GM23338 (cell line): ENCODE data around the gene ADPRH. TPM values are rescaled to one million over a fixed set of nuclear protein-coding genes. Genes with fewer than 3 reads are reported as not detected.

Source experiments
- ATAC-seq: fragments of 200-7000 bp; cut with Tn5 transposase; 3 replicates; pipeline ENCODE4 v1.9.1; 2020
- DNase-seq: peaks from one replicate; pipeline ENCODE4 v3.0.0-alpha.2; 2015; ENCODE audit warnings: low spot score
- H2AFZ ChIP-seq: fragments of 200-600 bp; sonication (generic); 2 replicates; pipeline ENCODE4 v1.8.0; 2016; ENCODE audit warnings: antibody characterized with exemption, mild to moderate bottlenecking, moderate library complexity
- H3F3A ChIP-seq: fragments of 200-600 bp; sonication (generic); replicated peaks from 2 replicates; pipeline ENCODE4 v1.8.0; 2017; ENCODE audit warnings: antibody characterized with exemption, mixed run types, low read depth
- H3K27ac ChIP-seq: fragments of 200-600 bp; sonication (generic); 2 replicates; pipeline ENCODE4 v1.6.1; 2016; ENCODE audit warnings: low read depth
- H3K27me3 ChIP-seq: fragments of 200-600 bp; sonication (generic); 2 replicates; pipeline ENCODE4 v1.8.0; 2016; ENCODE audit warnings: mild to moderate bottlenecking, mixed run types, moderate library complexity; ENCODE audit not compliant: insufficient read depth
- H3K36me3 ChIP-seq: fragments of 200-600 bp; sonication (generic); 2 replicates; pipeline ENCODE4 v1.8.0; 2016; ENCODE audit warnings: mild to moderate bottlenecking; ENCODE audit not compliant: insufficient read depth
- H3K4me1 ChIP-seq: fragments of 200-600 bp; sonication (generic); 2 replicates; pipeline ENCODE4 v1.8.0; 2016; ENCODE audit warnings: mild to moderate bottlenecking, moderate library complexity; ENCODE audit not compliant: insufficient read depth
- H3K4me2 ChIP-seq: fragments of 200-600 bp; sonication (generic); 2 replicates; pipeline ENCODE4 v1.7.1; 2017; ENCODE audit warnings: mixed run types
- H3K4me3 ChIP-seq: fragments of 200-600 bp; sonication (generic); 2 replicates; pipeline ENCODE4 v1.6.1; 2016; ENCODE audit warnings: mixed run types
- H3K79me2 ChIP-seq: fragments of 200-600 bp; sonication (generic); replicated peaks from 2 replicates; pipeline ENCODE4 v1.8.0; 2017; ENCODE audit warnings: mild to moderate bottlenecking; ENCODE audit not compliant: insufficient read depth
- H3K9me2 ChIP-seq: fragments of 200-600 bp; sonication (generic); 2 replicates; pipeline ENCODE4 v1.8.0; 2017; ENCODE audit not compliant: insufficient read depth
- H4K20me1 ChIP-seq: fragments of 200-600 bp; sonication (generic); replicated peaks from 2 replicates; pipeline ENCODE4 v1.8.0; 2017; ENCODE audit warnings: mild to moderate bottlenecking; ENCODE audit not compliant: insufficient read depth
- H3K27ac Mint-ChIP-seq: 2 replicates; pipeline ENCODE4 v1.8.0; 2020; ENCODE audit warnings: inconsistent platforms, mild to moderate bottlenecking, moderate library complexity, mixed read lengths
- H3K27me3 Mint-ChIP-seq: 3 replicates; pipeline ENCODE4 v1.8.0; 2022; ENCODE audit warnings: low read depth, mild to moderate bottlenecking, moderate library complexity, mixed read lengths, inconsistent platforms; ENCODE audit not compliant: insufficient read depth, poor library complexity
- H3K36me3 Mint-ChIP-seq: 3 replicates; pipeline ENCODE4 v1.8.0; 2021; ENCODE audit warnings: low read depth, mild to moderate bottlenecking, inconsistent platforms, moderate library complexity, mixed read lengths
- H3K4me1 Mint-ChIP-seq: 3 replicates; pipeline ENCODE4 v1.8.0; 2020; ENCODE audit warnings: mild to moderate bottlenecking, inconsistent platforms, mixed read lengths
- H3K4me3 Mint-ChIP-seq: 3 replicates; pipeline ENCODE4 v1.8.0; 2021; ENCODE audit warnings: moderate library complexity, mild to moderate bottlenecking, inconsistent platforms, mixed read lengths
- H3K9me3 Mint-ChIP-seq: 3 replicates; pipeline ENCODE4 v1.8.0; 2020; ENCODE audit warnings: moderate library complexity, mild to moderate bottlenecking, inconsistent platforms, mixed read lengths
- CREB1 ChIP-seq: fragments of 250-450 bp; sonication (Bioruptor Pico); IDR thresholded peaks from 2 replicates; pipeline ENCODE4 v1.5.0; 2020; ENCODE audit warnings: low read depth, mild to moderate bottlenecking, moderate library complexity
- EZH2phosphoT487 ChIP-seq: fragments of 200-600 bp; sonication (generic); IDR thresholded peaks from one replicate; pipeline ENCODE4 v1.8.1; 2018; ENCODE audit warnings: antibody characterized with exemption; ENCODE audit not compliant: unreplicated experiment
- JUNB ChIP-seq: IDR thresholded peaks from one replicate; pipeline ENCODE4 v1.6.1; 2016; ENCODE audit warnings: antibody characterized with exemption; ENCODE audit not compliant: unreplicated experiment
- POLR2AphosphoS5 ChIP-seq: IDR thresholded peaks from 2 replicates; pipeline ENCODE4 v1.6.1; 2016; ENCODE audit warnings: antibody characterized with exemption, low read depth
- STAT1 ChIP-seq: IDR thresholded peaks from one replicate; pipeline ENCODE4 v1.6.1; 2016; ENCODE audit warnings: antibody characterized with exemption; ENCODE audit not compliant: unreplicated experiment
- ZNF114 ChIP-seq: fragments of 250-450 bp; sonication (Bioruptor Pico); IDR thresholded peaks from 2 replicates; pipeline ENCODE4 v1.5.0; 2020; ENCODE audit warnings: mild to moderate bottlenecking, moderate library complexity
- ZNF331 ChIP-seq: fragments of 250-450 bp; sonication (Bioruptor Pico); IDR thresholded peaks from 2 replicates; pipeline ENCODE4 v1.5.0; 2020; ENCODE audit warnings: low read depth, mild to moderate bottlenecking, moderate library complexity
- polyA plus RNA-seq: library from polyadenylated mRNA; unstranded; fragments of >200 nt; fragmentation: Nextera tagmentation; extraction: Ambion mirVana; gene quantifications from 2 replicates; pipeline ENCODE4 v1.2.1, GENCODE V29; 2016
- total RNA-seq: library from RNA; depleted of rRNA; stranded (reverse); fragments of >200 nt; shearing (Covaris generic); gene quantifications from 2 replicates; pipeline ENCODE4 v1.2.3, GENCODE V29; 2014
- TF ChIP-seq, protein P1 (sequence below): IDR thresholded peaks from one replicate; pipeline ENCODE4 v1.6.1; 2018; ENCODE audit warnings: antibody characterized with exemption; ENCODE audit not compliant: unreplicated experiment
- TF ChIP-seq, protein P2 (sequence below): fragments of 250-450 bp; sonication (Bioruptor Pico); IDR thresholded peaks from 2 replicates; pipeline ENCODE4 v1.5.0; 2020; ENCODE audit warnings: mild to moderate bottlenecking, moderate library complexity
- TF ChIP-seq, protein P3 (sequence below), 2 experiments: fragments of 200-600 bp in 1 of 2; sonication (generic) in 1 of 2; conservative IDR thresholded peaks; 2 replicates each; pipeline versions ENCODE4 v1.5.1 to v1.6.1; 2016 to 2017; ENCODE audit warnings: antibody characterized with exemption in 2 of 2, low read depth in 2 of 2, mild to moderate bottlenecking in 2 of 2, moderate library complexity in 1 of 2
- TF ChIP-seq, protein P4 (sequence below): IDR thresholded peaks from 2 replicates; pipeline ENCODE4 v1.6.1; 2016; ENCODE audit warnings: antibody characterized with exemption

The ADPRH gene
- total and polyA plus RNA-seq, 2 experiments from 2014 or later, result 1.2 to 3.4 TPM

- TF ChIP-seq, protein P1, sequence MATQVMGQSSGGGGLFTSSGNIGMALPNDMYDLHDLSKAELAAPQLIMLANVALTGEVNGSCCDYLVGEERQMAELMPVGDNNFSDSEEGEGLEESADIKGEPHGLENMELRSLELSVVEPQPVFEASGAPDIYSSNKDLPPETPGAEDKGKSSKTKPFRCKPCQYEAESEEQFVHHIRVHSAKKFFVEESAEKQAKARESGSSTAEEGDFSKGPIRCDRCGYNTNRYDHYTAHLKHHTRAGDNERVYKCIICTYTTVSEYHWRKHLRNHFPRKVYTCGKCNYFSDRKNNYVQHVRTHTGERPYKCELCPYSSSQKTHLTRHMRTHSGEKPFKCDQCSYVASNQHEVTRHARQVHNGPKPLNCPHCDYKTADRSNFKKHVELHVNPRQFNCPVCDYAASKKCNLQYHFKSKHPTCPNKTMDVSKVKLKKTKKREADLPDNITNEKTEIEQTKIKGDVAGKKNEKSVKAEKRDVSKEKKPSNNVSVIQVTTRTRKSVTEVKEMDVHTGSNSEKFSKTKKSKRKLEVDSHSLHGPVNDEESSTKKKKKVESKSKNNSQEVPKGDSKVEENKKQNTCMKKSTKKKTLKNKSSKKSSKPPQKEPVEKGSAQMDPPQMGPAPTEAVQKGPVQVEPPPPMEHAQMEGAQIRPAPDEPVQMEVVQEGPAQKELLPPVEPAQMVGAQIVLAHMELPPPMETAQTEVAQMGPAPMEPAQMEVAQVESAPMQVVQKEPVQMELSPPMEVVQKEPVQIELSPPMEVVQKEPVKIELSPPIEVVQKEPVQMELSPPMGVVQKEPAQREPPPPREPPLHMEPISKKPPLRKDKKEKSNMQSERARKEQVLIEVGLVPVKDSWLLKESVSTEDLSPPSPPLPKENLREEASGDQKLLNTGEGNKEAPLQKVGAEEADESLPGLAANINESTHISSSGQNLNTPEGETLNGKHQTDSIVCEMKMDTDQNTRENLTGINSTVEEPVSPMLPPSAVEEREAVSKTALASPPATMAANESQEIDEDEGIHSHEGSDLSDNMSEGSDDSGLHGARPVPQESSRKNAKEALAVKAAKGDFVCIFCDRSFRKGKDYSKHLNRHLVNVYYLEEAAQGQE, result no peak
- no peak for TF ChIP-seq POLR2AphosphoS5
- TF ChIP-seq STAT1, result no peak
These were observed 23.4 kb downstream of the ADPRH start (continued) for GRCh38 chr3:119602676-119603075.

DNA sequence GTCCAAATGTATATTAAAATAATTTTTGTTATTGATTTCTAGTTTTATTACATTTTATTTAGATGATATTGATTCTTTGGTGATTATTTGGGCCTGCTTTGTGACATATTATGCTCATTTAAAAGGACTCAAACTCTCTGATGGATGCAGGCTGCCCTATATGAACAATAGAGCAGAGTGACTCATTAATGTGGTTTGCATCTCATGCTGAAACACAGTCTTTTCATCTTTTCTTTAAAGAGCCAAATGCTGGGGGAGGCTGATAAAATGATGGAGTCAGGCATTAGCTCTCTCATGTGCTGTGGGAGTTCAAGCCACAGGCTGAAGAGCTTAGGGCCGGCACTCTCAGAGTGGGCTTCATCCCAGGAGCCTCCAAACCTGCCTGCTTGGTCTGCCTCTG is 25.6 kb downstream of the ADPRH start:
- DNase-seq (no peak), ATAC-seq (no peak)
- H3K36me3 ChIP-seq, result no peaks in the 10 kb centered on the region
- H3K27me3 ChIP-seq, result no peaks in the 10 kb centered on the region
- H3K27ac ChIP-seq, result no peak overlapping the region
- no peaks in the 10 kb centered on the region for H3K27me3 Mint-ChIP-seq
- no peak overlapping the region for H3K4me3 ChIP-seq
- H3K4me1 Mint-ChIP-seq, result peaks cover 14% of the 10 kb centered on the region
- H4K20me1 ChIP-seq, result no peaks in the 10 kb centered on the region
- no peak overlapping the region for H3K4me3 Mint-ChIP-seq
- H3K36me3 Mint-ChIP-seq, result no peaks in the 10 kb centered on the region
- H3K4me2 ChIP-seq, result no peak overlapping the region
- 0 out of 2 replicates have a peak overlapping the region, but pooled peaks have one; percentile 23 for H2AFZ ChIP-seq
- H3K9me3 Mint-ChIP-seq, result no peaks in the 10 kb centered on the region
- H3K27ac Mint-ChIP-seq, result no peak overlapping the region
- H3F3A ChIP-seq, result no peaks in the 10 kb centered on the region
- H3K9me2 ChIP-seq, result 0 out of 2 replicates have a peak, but pooled peaks cover 3% of the 10 kb centered on the region
- H3K79me2 ChIP-seq, result no peaks in the 10 kb centered on the region
- H3K4me1 ChIP-seq, result peaks cover 3% of the 10 kb centered on the region; the same call in 1 of the 2 replicates
- TF ChIP-seq CREB1 (CRISPR knock-in tag) (no peak), POLR2AphosphoS5 (no peak), EZH2phosphoT487 (no peak), JUNB (no peak), ZNF331 (no peak), ZNF114 (no peak)
- TF ChIP-seq, protein P2, sequence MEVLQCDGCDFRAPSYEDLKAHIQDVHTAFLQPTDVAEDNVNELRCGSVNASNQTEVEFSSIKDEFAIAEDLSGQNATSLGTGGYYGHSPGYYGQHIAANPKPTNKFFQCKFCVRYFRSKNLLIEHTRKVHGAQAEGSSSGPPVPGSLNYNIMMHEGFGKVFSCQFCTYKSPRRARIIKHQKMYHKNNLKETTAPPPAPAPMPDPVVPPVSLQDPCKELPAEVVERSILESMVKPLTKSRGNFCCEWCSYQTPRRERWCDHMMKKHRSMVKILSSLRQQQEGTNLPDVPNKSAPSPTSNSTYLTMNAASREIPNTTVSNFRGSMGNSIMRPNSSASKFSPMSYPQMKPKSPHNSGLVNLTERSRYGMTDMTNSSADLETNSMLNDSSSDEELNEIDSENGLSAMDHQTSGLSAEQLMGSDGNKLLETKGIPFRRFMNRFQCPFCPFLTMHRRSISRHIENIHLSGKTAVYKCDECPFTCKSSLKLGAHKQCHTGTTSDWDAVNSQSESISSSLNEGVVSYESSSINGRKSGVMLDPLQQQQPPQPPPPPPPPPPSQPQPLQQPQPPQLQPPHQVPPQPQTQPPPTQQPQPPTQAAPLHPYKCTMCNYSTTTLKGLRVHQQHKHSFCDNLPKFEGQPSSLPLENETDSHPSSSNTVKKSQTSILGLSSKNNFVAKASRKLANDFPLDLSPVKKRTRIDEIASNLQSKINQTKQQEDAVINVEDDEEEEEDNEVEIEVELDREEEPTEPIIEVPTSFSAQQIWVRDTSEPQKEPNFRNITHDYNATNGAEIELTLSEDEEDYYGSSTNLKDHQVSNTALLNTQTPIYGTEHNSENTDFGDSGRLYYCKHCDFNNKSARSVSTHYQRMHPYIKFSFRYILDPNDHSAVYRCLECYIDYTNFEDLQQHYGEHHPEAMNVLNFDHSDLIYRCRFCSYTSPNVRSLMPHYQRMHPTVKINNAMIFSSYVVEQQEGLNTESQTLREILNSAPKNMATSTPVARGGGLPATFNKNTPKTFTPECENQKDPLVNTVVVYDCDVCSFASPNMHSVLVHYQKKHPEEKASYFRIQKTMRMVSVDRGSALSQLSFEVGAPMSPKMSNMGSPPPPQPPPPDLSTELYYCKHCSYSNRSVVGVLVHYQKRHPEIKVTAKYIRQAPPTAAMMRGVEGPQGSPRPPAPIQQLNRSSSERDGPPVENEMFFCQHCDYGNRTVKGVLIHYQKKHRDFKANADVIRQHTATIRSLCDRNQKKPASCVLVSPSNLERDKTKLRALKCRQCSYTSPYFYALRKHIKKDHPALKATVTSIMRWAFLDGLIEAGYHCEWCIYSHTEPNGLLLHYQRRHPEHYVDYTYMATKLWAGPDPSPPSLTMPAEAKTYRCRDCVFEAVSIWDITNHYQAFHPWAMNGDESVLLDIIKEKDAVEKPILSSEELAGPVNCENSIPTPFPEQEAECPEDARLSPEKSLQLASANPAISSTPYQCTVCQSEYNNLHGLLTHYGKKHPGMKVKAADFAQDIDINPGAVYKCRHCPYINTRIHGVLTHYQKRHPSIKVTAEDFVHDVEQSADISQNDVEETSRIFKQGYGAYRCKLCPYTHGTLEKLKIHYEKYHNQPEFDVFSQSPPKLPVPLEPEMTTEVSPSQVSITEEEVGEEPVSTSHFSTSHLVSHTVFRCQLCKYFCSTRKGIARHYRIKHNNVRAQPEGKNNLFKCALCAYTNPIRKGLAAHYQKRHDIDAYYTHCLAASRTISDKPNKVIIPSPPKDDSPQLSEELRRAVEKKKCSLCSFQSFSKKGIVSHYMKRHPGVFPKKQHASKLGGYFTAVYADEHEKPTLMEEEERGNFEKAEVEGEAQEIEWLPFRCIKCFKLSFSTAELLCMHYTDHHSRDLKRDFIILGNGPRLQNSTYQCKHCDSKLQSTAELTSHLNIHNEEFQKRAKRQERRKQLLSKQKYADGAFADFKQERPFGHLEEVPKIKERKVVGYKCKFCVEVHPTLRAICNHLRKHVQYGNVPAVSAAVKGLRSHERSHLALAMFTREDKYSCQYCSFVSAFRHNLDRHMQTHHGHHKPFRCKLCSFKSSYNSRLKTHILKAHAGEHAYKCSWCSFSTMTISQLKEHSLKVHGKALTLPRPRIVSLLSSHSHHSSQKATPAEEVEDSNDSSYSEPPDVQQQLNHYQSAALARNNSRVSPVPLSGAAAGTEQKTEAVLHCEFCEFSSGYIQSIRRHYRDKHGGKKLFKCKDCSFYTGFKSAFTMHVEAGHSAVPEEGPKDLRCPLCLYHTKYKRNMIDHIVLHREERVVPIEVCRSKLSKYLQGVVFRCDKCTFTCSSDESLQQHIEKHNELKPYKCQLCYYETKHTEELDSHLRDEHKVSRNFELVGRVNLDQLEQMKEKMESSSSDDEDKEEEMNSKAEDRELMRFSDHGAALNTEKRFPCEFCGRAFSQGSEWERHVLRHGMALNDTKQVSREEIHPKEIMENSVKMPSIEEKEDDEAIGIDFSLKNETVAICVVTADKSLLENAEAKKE (CRISPR knock-in tag), result no peak
- TF ChIP-seq, protein P3, sequence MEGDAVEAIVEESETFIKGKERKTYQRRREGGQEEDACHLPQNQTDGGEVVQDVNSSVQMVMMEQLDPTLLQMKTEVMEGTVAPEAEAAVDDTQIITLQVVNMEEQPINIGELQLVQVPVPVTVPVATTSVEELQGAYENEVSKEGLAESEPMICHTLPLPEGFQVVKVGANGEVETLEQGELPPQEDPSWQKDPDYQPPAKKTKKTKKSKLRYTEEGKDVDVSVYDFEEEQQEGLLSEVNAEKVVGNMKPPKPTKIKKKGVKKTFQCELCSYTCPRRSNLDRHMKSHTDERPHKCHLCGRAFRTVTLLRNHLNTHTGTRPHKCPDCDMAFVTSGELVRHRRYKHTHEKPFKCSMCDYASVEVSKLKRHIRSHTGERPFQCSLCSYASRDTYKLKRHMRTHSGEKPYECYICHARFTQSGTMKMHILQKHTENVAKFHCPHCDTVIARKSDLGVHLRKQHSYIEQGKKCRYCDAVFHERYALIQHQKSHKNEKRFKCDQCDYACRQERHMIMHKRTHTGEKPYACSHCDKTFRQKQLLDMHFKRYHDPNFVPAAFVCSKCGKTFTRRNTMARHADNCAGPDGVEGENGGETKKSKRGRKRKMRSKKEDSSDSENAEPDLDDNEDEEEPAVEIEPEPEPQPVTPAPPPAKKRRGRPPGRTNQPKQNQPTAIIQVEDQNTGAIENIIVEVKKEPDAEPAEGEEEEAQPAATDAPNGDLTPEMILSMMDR (conservative IDR thresholded peaks at IDR 0.05; ENCODE audit: low read depth in 2 of 2), result no peak
- TF ChIP-seq, protein P4, sequence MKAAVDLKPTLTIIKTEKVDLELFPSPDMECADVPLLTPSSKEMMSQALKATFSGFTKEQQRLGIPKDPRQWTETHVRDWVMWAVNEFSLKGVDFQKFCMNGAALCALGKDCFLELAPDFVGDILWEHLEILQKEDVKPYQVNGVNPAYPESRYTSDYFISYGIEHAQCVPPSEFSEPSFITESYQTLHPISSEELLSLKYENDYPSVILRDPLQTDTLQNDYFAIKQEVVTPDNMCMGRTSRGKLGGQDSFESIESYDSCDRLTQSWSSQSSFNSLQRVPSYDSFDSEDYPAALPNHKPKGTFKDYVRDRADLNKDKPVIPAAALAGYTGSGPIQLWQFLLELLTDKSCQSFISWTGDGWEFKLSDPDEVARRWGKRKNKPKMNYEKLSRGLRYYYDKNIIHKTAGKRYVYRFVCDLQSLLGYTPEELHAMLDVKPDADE, result no peak
